KMS-11 (cell line): Measurements from ENCODE around the gene ILDR2.

Experiments
- H2AFZ ChIP-seq: fragments of 200-600 bp; sonication (generic); 2 replicates; pipeline ENCODE4 v1.6.1; 2016; ENCODE audit warnings: antibody characterized with exemption, mixed run types, low read depth
- H3K27ac ChIP-seq: fragments of 200-600 bp; sonication (generic); 2 replicates; pipeline ENCODE4 v1.6.1; 2016; ENCODE audit warnings: mild to moderate bottlenecking, mixed run types
- H3K27me3 ChIP-seq: fragments of 200-600 bp; sonication (generic); 2 replicates; pipeline ENCODE4 v1.6.1; 2017; ENCODE audit warnings: mild to moderate bottlenecking, low read depth, mixed run types, moderate library complexity; ENCODE audit not compliant: insufficient read depth
- H3K36me3 ChIP-seq: fragments of 200-600 bp; sonication (generic); 2 replicates; pipeline ENCODE4 v1.6.1; 2017; ENCODE audit warnings: mild to moderate bottlenecking, mixed run types; ENCODE audit not compliant: insufficient read depth
- H3K4me1 ChIP-seq: fragments of 200-600 bp; sonication (generic); 2 replicates; pipeline ENCODE4 v1.6.1; 2016; ENCODE audit warnings: mild to moderate bottlenecking, low read depth, mixed run types; ENCODE audit not compliant: poor library complexity, severe bottlenecking
- H3K4me2 ChIP-seq: fragments of 200-600 bp; sonication (generic); 2 replicates; pipeline ENCODE4 v1.7.0; 2016; ENCODE audit warnings: mild to moderate bottlenecking, mixed run types
- H3K4me3 ChIP-seq: fragments of 200-600 bp; sonication (generic); IDR thresholded peaks from 2 replicates; pipeline ENCODE4 v1.6.1; 2017; ENCODE audit warnings: low read depth, low read length, mixed read lengths; ENCODE audit not compliant: insufficient read depth
- H3K79me2 ChIP-seq: fragments of 200-600 bp; sonication (generic); 2 replicates; pipeline ENCODE4 v1.6.1; 2016; ENCODE audit warnings: low read depth, mixed run types; ENCODE audit not compliant: insufficient read depth
- H3K9ac ChIP-seq: fragments of 200-600 bp; sonication (generic); 2 replicates; pipeline ENCODE4 v1.6.1; 2016; ENCODE audit warnings: mild to moderate bottlenecking, mixed run types
- H4K20me1 ChIP-seq: fragments of 200-600 bp; sonication (generic); 2 replicates; pipeline ENCODE4 v1.6.1; 2016; ENCODE audit warnings: mild to moderate bottlenecking, mixed run types; ENCODE audit not compliant: insufficient read depth
- CTCF ChIP-seq: fragments of 200-600 bp; sonication (generic); conservative IDR thresholded peaks from 2 replicates; pipeline ENCODE4 v1.6.1; 2017; ENCODE audit warnings: low read depth, mild to moderate bottlenecking, antibody characterized with exemption, low read length, moderate library complexity, mixed read lengths

The ILDR2 gene

DNA sequence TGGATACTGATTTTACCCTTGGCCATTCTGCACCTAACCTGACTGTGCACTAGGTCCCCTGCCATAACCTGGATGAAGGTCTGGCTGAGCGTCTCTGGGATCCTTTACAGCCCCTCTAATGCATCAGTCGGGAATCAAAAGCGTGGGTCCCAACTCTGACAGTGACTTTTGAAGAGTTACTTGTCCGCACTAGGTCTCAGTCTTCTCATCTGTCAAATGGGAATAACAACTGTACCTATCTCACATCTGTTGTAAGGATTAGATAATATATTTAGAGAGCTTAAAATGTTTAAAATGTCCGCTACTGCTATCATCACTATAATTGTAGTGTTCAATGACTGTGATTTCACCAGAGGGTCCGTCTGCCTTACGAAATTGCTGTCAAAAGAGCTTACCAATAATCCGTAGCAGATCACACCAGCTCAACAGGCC is 100.0 kb downstream of the ILDR2 start:
- TF ChIP-seq CTCF = no peak
- Histone ChIP-seq H3K27me3 (no peaks in the 10 kb centered on the region), H4K20me1 (no peaks in the 10 kb centered on the region), H2AFZ (peak overlapping the region; percentile 70), H3K4me2 (peak overlapping the region; percentile 96), H3K27ac (peak overlapping the region; percentile 83), H3K4me1 (peaks cover 56% of the 10 kb centered on the region), H3K9ac (peak overlapping the region; percentile 93), H3K4me3 (peak overlapping the region; percentile 92), H3K36me3 (no peaks in the 10 kb centered on the region), H3K79me2 (peaks cover 54% of the 10 kb centered on the region)

DNA sequence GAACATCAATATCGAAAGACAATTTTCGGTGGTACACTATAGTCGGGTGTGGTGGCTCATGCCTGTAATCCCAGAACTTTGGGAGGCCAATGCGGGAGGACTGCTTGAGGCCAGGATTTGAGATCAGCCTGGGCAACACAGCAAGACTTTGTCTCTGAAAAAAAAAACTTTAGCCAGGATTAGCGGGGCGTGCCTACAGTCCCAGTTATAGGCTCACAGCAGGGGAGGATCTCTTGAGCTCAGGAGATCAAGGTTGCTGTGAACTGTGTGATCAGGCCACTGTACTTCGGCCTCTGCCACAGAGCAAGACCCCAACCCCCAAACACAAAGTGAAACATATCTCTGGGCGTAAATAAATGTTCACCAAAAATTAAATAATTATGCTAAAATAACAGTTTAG is 100.9 kb downstream of the ILDR2 start:
- Histone ChIP-seq H3K27ac (no peak overlapping the region), H3K4me3 (no peak overlapping the region), H4K20me1 (no peaks in the 10 kb centered on the region), H3K27me3 (no peaks in the 10 kb centered on the region), H3K9ac (no peak overlapping the region), H3K79me2 (peaks cover 59% of the 10 kb centered on the region), H3K36me3 (no peaks in the 10 kb centered on the region), H3K4me2 (peak overlapping the region; percentile 96), H2AFZ (no peak overlapping the region), H3K4me1 (peaks cover 64% of the 10 kb centered on the region)
- no peak for TF ChIP-seq CTCF

DNA sequence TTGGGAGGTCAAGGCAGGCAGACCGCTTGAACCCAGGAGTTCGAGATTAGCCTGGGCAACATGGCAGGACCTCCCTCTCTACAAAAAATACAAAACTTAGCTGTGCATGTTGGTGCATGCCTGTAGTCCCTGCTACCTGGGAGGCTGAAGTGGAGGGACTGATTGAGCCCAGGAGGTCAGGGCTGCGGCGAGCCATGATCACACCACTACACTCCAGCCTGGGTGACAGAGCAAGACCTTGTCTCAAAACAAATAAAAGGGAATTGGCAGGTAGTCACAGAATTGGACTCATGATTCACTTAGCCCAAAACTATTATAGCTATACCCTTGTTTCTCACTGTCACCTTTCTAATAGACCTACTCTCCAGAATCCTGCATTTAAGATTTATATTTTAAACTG is 104.8 kb downstream of the ILDR2 start:
- TF ChIP-seq CTCF = no peak
- H3K79me2 ChIP-seq = peaks cover 82% of the 10 kb centered on the region
- H3K36me3 ChIP-seq = peaks cover 4% of the 10 kb centered on the region; the same call in 1 of the 2 replicates
- peaks cover 82% of the 10 kb centered on the region for H3K4me1 ChIP-seq
- H3K4me2 ChIP-seq = peak overlapping the region; percentile 75
- H3K4me3 ChIP-seq = peak overlapping the region; percentile 27
- H3K27me3 ChIP-seq = no peaks in the 10 kb centered on the region
- H3K27ac ChIP-seq = peak overlapping the region; percentile 60
- no peak overlapping the region for H3K9ac ChIP-seq
- H4K20me1 ChIP-seq = no peaks in the 10 kb centered on the region
- H2AFZ ChIP-seq = no peak overlapping the region

DNA sequence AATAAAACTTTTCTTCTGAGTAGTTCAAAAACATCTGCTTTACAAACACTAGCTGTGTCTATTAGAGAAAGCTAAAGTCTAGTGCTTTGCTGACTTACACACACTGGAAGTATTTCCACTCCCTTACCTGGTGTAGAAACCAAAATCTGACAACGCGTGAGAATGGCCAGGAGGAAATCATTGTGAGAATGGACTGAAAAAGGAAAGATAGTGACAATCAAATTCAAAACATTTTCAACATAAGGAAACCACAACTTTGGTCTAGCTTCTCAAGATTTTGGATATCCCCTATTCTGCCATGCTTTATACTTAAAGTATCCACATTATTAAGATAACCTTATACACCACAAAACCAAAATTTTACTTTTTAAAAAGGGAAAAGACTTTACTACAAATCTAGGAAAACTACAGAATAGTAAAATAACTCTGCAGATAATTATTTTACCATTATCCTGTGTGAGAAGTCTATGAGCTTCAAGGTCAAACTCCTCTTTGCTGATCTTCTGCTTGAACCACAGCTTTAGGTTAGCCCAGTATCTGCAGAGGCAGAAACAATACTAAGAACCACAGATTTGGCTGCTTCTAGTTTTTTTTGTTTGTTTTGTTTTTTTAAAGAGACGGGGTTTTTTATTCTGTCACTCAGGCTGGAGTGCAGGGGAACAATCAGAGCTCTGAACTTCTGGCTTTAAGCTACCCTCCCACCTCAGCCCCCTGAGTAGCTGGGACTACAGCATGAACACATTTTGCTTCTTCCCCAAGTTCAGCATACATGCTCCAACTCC is 105.8 kb downstream of the ILDR2 start:
- Histone ChIP-seq H3K36me3 (peaks cover 4% of the 10 kb centered on the region; the same call in 1 of the 2 replicates), H3K4me3 (no peak overlapping the region), H4K20me1 (no peaks in the 10 kb centered on the region), H3K4me2 (peak overlapping the region; percentile 75), H3K27ac (peak overlapping the region; percentile 60), H3K79me2 (peaks cover 71% of the 10 kb centered on the region), H3K27me3 (no peaks in the 10 kb centered on the region), H3K9ac (peak overlapping the region; percentile 9; the same call in 1 of the 2 replicates), H2AFZ (no peak overlapping the region), H3K4me1 (peaks cover 73% of the 10 kb centered on the region)
- TF ChIP-seq CTCF = no peak
